Spinal cord (tissue), 10 donors: ENCODE results near the gene NFU1. TPM values are rescaled to one million over a fixed set of nuclear protein-coding genes. Genes with fewer than 3 reads are reported as not detected.
"Not testable (repeated sequence)": the region's sequence is repeated elsewhere in the genome, so short reads cannot be mapped to it uniquely, and the experiment has no call there.

Experiments used
- DNase-seq, 6 donors: peaks; one replicate each; pipeline versions ENCODE4 v3.0.0 to v3.0.0-alpha.2; 2013 to 2015; ENCODE audit warnings: low spot score in 6 of 6, low read depth in 4 of 6
- H3K27ac ChIP-seq: one replicate; pipeline ENCODE4 v1.5.1; 2013; ENCODE audit warnings: low read depth, low read length, control low read depth
- H3K27me3 ChIP-seq: one replicate; pipeline ENCODE4 v1.6.1; 2013; ENCODE audit warnings: low read length; ENCODE audit not compliant: control insufficient read depth, insufficient read depth
- H3K36me3 ChIP-seq: one replicate; pipeline ENCODE4 v1.6.1; 2013; ENCODE audit warnings: low read length; ENCODE audit not compliant: control insufficient read depth, insufficient read depth
- H3K4me1 ChIP-seq: one replicate; pipeline ENCODE4 v1.6.1; 2013; ENCODE audit warnings: low read length; ENCODE audit not compliant: control insufficient read depth, insufficient read depth
- H3K4me3 ChIP-seq: one replicate; pipeline ENCODE4 v1.5.1; 2013; ENCODE audit warnings: low read depth, low read length, control low read depth
- H3K9me3 ChIP-seq: one replicate; pipeline ENCODE4 v1.6.1; 2013; ENCODE audit warnings: low read length; ENCODE audit not compliant: control insufficient read depth, insufficient read depth
- WGBS: methylation state at CpG from one replicate; pipeline ENCODE4 v1.1.5; 2013; ENCODE audit warnings: missing lambda C conversion rate; ENCODE audit not compliant: insufficient coverage; 5-methylcytosine and 5-hydroxymethylcytosine counted together
- polyA plus RNA-seq, 2 donors: library from polyadenylated mRNA; unstranded; fragments of 120-200 nt; gene quantifications; one replicate each; pipeline ENCODE4 v1.2.1, GENCODE V29; 2013; ENCODE audit not compliant: insufficient read length in 2 of 2
- total RNA-seq, 2 donors: library from RNA; depleted of rRNA in 1 of 2; stranded (reverse); fragments of 120-200 nt in 1 of 2; fragments of >200 nt in 1 of 2; gene quantifications; one replicate each; pipeline versions ENCODE4 v1.2.3 to v1.2.4, GENCODE V29; 2013 to 2014
- donor health status: healthy.

The NFU1 gene
- total and polyA plus RNA-seq, 4 donors = 41.6 to 74.4 (median 71.6) TPM

- H3K4me3 ChIP-seq = no peak overlapping the region
- no peaks in the 10 kb centered on the region for H3K4me1 ChIP-seq
- WGBS = no CpG with 5 or more reads among the region's 1 CpG
- H3K36me3 ChIP-seq = peaks cover 37% of the 10 kb centered on the region
- DNase-seq = no peak
- no peaks in the 10 kb centered on the region for H3K9me3 ChIP-seq
- H3K27me3 ChIP-seq = no peaks in the 10 kb centered on the region
- no peak overlapping the region for H3K27ac ChIP-seq
Observed at GRCh38 chr2:69369802-69370201, 67.4 kb downstream of the NFU1 start.

GRCh38 chr2:69368588-69368987 is 68.6 kb downstream of the NFU1 start:
- Histone ChIP-seq H3K4me1 (no peaks in the 10 kb centered on the region), H3K36me3 (peaks cover 42% of the 10 kb centered on the region), H3K9me3 (no peaks in the 10 kb centered on the region), H3K27ac (no peak overlapping the region), H3K4me3 (no peak overlapping the region), H3K27me3 (no peaks in the 10 kb centered on the region)
- DNase-seq = no peak
- WGBS = 94% methylated on average over 4 of the region's 7 CpGs

DNA sequence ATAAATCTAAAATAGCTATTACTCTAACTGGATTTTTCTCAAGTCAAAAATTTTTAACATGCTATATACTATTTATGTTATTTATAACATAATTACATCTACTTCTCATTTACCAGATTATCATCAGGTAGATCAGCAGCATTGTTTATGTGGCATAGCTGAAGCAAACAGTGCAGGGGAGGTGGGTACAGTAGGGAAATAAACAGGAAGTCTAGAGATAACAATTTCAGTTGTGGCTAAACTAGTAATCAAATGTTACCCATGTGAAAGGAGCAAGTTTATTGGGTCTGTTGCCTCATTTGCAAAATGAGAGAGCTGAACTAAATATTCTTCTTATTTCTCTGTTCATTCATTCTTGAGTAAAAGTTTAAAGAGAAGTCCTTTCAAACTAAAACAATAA is 77.9 kb downstream of the NFU1 start:
- Histone ChIP-seq H3K9me3 (no peaks in the 10 kb centered on the region), H3K36me3 (peaks cover 56% of the 10 kb centered on the region)

GRCh38 chr2:69358914-69359313 is 78.3 kb downstream of the NFU1 start:
- Histone ChIP-seq H3K4me3 (no peak overlapping the region), H3K36me3 (peaks cover 55% of the 10 kb centered on the region), H3K4me1 (no peaks in the 10 kb centered on the region), H3K9me3 (no peaks in the 10 kb centered on the region), H3K27ac (no peak overlapping the region), H3K27me3 (no peaks in the 10 kb centered on the region)
- DNase-seq = no peak
- no CpG with 5 or more reads among the region's 3 CpGs for WGBS

More for the DNA sequence above, 77.9 kb downstream of the NFU1 start:
- Histone ChIP-seq H3K27me3 (no peaks in the 10 kb centered on the region), H3K4me1 (no peaks in the 10 kb centered on the region), H3K4me3 (no peak overlapping the region), H3K27ac (no peak overlapping the region)
- no peak for DNase-seq

DNA sequence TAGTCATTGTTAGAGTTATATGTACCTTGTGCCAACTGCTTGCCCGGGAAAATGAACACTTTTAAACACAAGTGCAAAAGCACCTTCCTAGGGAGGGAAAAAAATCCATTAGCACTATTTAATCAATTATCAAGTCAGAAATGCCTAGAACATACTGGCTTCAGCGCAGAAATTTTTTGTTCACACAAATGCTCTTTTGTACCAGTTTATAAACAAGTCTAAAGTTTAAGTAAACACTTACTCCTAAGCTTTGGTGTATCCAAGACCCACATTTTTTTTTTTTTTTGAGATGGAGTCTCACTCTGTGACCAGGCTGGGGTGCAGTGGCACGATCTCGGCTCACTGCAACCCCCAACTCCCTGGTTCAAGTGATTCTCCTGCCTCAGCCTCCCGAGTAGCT is 80.8 kb downstream of the NFU1 start:
- H3K9me3 ChIP-seq = no peaks in the 10 kb centered on the region
- WGBS = 100% methylated on average over 3 of the region's 5 CpGs
- no peaks in the 10 kb centered on the region for H3K27me3 ChIP-seq
- no peak for DNase-seq
- H3K36me3 ChIP-seq = peaks cover 48% of the 10 kb centered on the region
- H3K4me1 ChIP-seq = no peaks in the 10 kb centered on the region
- no peak overlapping the region for H3K4me3 ChIP-seq
- no peak overlapping the region for H3K27ac ChIP-seq

DNA sequence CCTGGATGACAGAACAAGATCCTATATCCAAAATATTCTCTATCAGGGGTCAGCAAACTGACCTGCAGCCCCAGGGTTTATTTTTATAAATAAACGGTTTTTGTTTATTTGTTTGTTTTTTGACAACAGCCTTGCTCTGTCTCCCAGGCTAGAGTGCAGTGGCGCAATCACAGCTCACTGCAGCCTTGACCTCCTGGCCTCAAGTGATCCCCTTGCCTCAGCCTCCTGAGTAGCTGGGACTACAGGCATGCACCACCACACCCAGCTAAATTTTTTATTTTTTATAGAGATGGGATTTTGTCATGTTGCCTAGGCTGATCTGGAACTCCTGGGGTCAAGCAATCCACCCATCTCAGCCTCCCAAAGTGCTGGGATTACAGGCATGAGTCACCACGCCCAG is 82.3 kb downstream of the NFU1 start:
- H3K4me3 ChIP-seq, H3K4me1 ChIP-seq, H3K9me3 ChIP-seq, H3K27me3 ChIP-seq, H3K27ac ChIP-seq, DNase-seq: not testable (repeated sequence)
- 100% methylated on average over 1 of the region's 3 CpGs for WGBS
- H3K36me3 ChIP-seq = peaks cover 37% of the 10 kb centered on the region

DNA sequence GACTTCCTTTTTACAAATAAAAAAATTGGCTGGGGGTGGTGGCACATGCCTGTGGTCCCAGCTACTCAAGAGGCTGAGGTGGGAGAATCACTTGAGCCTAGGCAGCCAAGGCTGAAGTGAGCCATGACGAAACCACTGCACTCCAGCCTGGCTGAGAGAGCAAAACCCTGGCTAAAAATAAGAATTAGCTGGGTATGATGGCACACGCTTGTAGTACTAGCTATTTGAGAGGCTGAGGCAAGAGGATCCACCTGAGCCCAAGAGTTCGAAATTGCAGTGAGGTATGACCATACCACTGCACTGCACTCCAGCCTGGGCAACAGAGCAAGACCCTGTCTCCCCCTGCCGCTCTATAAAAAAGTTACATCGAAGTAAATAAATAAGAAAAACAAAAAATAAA is 83.9 kb downstream of the NFU1 start:
- Histone ChIP-seq H3K36me3 (peaks cover 39% of the 10 kb centered on the region), H3K9me3 (no peaks in the 10 kb centered on the region), H3K4me1 (no peaks in the 10 kb centered on the region), H3K4me3 (no peak overlapping the region), H3K27me3 (no peaks in the 10 kb centered on the region), H3K27ac (no peak overlapping the region)
- WGBS = 94% methylated on average over 3 of the region's 5 CpGs
- no peak for DNase-seq

- Histone ChIP-seq H3K4me1 (no peaks in the 10 kb centered on the region), H3K9me3 (no peaks in the 10 kb centered on the region), H3K27me3 (no peaks in the 10 kb centered on the region), H3K36me3 (peaks cover 43% of the 10 kb centered on the region), H3K27ac (no peak overlapping the region), H3K4me3 (no peak overlapping the region)
- no peak for DNase-seq
- 100% methylated on average over 1 of the region's 1 CpG for WGBS
Observed at GRCh38 chr2:69348781-69349180, 88.5 kb downstream of the NFU1 start.

Other genes starting within 250 kb of the NFU1 start
- gene GFPT1, start 50.2 kb downstream of the NFU1 start, total RNA-seq = 10 to 100 TPM; 31.2 to 56.3 TPM
- 10 to 100 TPM; 26.9 to 29.6 TPM for gene GFPT1, start 50.2 kb downstream of the NFU1 start, polyA plus RNA-seq
- gene AAK1, start 206.3 kb upstream of the NFU1 start, total RNA-seq = 10 to 100 TPM; 46.7 to 55.4 TPM
- gene AAK1, start 206.3 kb upstream of the NFU1 start, polyA plus RNA-seq = 10 to 100 TPM; 38.0 to 43.2 TPM